HG03521 (cell line): ENCODE data around the gene NHLH2.

Source experiments
- ATAC-seq: cut with Tn5 transposase; IDR thresholded peaks from one replicate; pipeline ENCODE4 v1.9.1; 2021; ENCODE audit warnings: mild to moderate bottlenecking, moderate library complexity; ENCODE audit not compliant: unreplicated experiment

NHLH2 gene

DNA sequence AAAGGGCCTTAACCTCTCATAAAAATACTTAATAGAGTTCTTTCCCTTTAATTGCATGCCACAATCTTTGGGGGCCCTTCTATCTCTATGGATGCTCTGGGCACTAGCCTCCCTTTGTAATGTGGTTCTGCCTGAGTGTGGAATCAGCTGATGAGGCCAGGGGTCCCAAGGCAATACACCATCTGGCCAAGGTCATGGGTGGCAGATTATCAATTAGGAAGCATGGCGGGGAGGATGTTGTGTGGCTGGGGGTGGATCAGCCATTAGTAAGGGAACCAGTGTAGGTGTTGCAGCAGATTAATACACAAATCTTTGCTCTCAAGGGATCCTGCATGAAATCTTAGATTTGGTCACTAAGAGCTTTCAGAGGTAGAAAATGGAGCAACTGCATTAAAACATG, 35.3 kb downstream of the NHLH2 start:
- no peak for ATAC-seq

- ATAC-seq = no peak
These were observed 38.5 kb downstream of the NHLH2 start for GRCh38 chr1:115802416-115802815.

GRCh38 chr1:115797486-115797885, 43.4 kb downstream of the NHLH2 start:
- ATAC-seq = no peak

GRCh38 chr1:115796897-115797296, 44.0 kb downstream of the NHLH2 start:
- no peak for ATAC-seq

DNA sequence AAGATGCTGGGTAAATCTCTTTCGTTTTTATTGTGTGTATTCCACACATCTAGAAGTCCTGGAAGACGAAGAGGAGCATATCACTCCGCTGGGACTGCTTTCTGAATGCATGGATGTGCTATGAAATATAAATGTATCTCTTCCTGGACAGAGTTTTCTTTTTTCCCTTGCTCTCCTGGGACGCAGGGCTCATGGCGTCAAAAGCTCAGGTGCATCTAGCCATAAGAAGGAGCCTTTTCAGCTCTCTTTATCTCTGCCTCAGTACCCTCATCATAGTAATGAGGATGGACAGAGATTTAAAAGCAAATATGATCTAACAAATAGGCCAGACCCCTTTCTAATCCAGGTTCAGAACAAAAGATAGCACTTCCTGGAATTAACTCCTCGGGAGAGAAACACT, 44.9 kb downstream of the NHLH2 start:
- ATAC-seq = no peak

DNA sequence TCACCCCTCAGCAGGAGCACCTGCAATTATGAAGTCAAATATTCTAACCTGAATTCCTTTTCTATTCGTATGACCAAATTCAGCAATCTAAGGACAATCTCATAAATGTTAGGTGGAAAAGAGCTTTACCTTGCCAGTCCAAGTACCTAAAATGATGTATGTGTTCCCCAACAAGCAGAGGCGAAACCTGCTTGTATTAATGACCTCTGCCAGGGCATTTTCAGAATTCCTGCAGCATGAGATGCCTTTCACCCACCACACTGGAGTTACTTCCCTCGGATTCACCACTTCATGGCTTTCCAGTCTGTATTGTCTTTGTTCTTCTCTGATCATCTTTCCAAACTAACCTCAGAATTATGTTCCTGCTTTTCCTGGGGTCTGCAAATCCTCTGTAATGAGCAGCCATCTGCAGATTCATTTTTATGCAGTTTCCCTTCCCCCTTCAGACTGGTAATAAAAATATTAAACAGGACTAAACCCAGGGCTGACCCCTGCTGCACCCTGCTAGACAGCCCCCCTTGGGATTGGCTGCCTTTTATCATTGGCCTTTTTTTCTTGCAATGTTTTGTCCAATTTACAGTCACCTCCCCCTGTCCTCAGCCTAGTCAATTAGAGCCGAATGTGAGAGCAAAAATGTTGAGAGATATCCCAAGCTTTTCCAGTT, 45.8 kb downstream of the NHLH2 start:
- ATAC-seq = no peak

- no peak for ATAC-seq
These were observed 47.8 kb downstream of the NHLH2 start for GRCh38 chr1:115793162-115793561.

DNA sequence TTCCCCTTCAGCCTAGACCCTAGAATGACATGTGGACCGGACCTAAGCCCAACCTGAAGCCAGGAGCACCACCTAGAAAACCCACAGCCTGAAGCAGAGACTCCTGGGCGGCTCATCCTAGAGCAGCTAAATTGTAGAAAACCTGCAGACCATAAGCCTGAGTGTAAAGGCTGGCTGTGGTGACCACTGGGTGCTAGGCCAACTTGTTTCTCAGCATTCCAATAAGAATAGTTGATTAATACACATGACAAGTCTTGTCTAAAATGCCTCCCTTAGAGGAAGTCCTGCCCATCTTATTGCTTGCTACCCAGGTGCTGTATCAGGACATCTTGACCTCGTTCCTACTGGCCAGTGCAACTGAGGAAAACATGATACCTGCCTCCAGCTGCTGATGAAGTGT, 49.1 kb downstream of the NHLH2 start:
- no peak for ATAC-seq

- no peak for ATAC-seq
These were observed 50.1 kb downstream of the NHLH2 start for GRCh38 chr1:115790846-115791245.

DNA sequence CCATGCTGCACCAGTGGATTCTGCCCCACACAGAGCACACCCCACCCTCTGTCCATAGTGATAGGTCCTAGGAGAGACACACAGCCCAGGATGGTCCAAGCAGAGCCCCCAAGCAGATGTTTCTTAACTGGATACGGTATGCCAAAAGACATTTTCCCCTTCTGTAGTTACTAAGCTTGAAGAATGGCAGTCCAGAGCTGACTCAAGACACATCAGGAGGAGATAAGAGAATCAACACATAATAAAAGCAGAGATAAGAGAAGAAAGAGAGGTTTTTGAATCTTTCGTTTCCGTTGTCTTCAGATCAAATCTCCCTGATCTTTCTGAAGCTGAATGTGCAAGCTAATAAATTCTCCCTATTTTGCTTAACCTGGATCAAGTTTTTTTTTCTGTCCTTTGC, 50.6 kb downstream of the NHLH2 start:
- no peak for ATAC-seq
